Hippocampal formation (tissue), 2 donors: ENCODE measurements around the gene CTDSPL.

ENCODE experiments used
- DNase-seq, 2 donors: peaks; one replicate each; lab custom pipeline; 2025; lab: John Stamatoyannopoulos, UW

Gene CTDSPL

GRCh38 chr3:37943631-37944314, 82.1 kb downstream of the CTDSPL start:
- DNase-seq = no peak

GRCh38 chr3:37944391-37944842, 82.7 kb downstream of the CTDSPL start:
- no peak for DNase-seq

- no peak for DNase-seq
Measured at GRCh38 chr3:37945156-37945806, 83.6 kb downstream of the CTDSPL start.

GRCh38 chr3:37945807-37946530, 84.3 kb downstream of the CTDSPL start:
- DNase-seq = no peak

- DNase-seq = no peak
Measured at GRCh38 chr3:37946531-37946889, 84.8 kb downstream of the CTDSPL start.

- DNase-seq = no peak
Measured at GRCh38 chr3:37949866-37950265, 88.2 kb downstream of the CTDSPL start.

GRCh38 chr3:37952564-37952963, 90.9 kb downstream of the CTDSPL start:
- DNase-seq = no peak

GRCh38 chr3:37953226-37953625, 91.5 kb downstream of the CTDSPL start:
- DNase-seq = no peak

- DNase-seq = no peak
Measured at GRCh38 chr3:37953707-37954394, 92.2 kb downstream of the CTDSPL start.

- DNase-seq = no peak
Measured at GRCh38 chr3:37954881-37955280, 93.2 kb downstream of the CTDSPL start.

- DNase-seq = peak in 1 of 2 donors; percentile 30
Measured at GRCh38 chr3:37955918-37956707, 94.4 kb downstream of the CTDSPL start.

- peak in 1 of 2 donors; percentile 18 for DNase-seq
Measured at GRCh38 chr3:37956723-37957538, 95.3 kb downstream of the CTDSPL start.

- DNase-seq = no peak
Measured at GRCh38 chr3:37957539-37957936, 95.9 kb downstream of the CTDSPL start.

GRCh38 chr3:37961622-37962431, 100.1 kb downstream of the CTDSPL start:
- no peak for DNase-seq

- no peak for DNase-seq
Measured at GRCh38 chr3:37963016-37963415, 101.3 kb downstream of the CTDSPL start.

- DNase-seq = no peak
Measured at GRCh38 chr3:37963635-37964034, 102.0 kb downstream of the CTDSPL start.

- DNase-seq = no peak
Measured at GRCh38 chr3:37964146-37964545, 102.5 kb downstream of the CTDSPL start.

- DNase-seq = no peak
Measured at GRCh38 chr3:37964716-37965115, 103.0 kb downstream of the CTDSPL start.

GRCh38 chr3:37967260-37967881, 105.7 kb downstream of the CTDSPL start:
- DNase-seq = peak; percentile 16 to 40
